ENCODE results near the gene ARL2.
"Not testable (repeated sequence)": the region's sequence is repeated elsewhere in the genome, so short reads cannot be mapped to it uniquely, and the experiment has no call there.

Gene ARL2

DNA sequence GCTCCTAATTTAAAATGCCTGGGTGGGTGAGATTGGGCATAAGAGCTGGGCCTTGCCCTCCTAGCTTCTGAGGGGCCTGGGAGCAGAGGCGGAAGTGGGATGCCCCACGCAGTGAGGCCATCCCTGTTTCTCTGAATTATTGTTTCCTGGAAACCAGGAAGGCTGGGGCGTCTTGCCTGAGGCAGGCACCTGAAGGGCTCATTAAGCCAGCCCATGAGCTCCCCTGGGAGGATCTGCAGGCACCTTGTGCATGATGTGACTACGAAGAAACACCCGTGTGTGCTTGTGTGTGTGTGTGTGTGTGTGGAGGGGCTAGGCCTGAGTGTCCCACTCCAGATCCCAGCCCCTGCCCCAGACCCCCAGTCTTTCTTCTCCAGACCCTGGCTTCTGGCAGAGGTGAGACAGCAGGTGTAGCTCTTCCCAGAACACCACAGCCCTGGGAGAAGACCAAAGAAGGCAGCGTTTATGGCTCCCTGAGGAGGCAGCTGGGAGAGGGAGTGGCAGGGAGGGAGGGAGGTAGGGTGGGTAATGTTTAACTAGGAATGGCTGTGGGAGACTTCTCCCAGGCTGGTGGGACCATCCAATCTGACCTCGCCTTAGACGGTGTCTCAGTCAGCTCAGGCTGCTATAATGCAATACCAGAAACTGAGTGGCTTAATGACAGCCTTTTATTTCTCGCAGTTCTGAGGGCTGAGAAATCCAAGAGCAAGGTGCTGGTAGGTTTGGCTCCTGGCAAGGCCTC, 15.1 kb upstream of the ARL2 start:
- Histone ChIP-seq H3K4me1 (ENCODE audit: insufficient read depth, insufficient read length) (peaks cover 3% of the 10 kb centered on the region), H3K9me3 (ENCODE audit: insufficient read depth, low read length) (no peaks in the 10 kb centered on the region), H3K4me3 (ENCODE audit: insufficient read length, low read depth) (no peak overlapping the region), H3K9ac (ENCODE audit: insufficient read length, low read depth) (no peak overlapping the region), H3K36me3 (ENCODE audit: insufficient read depth, insufficient read length, low read length) (no peaks in the 10 kb centered on the region), H3K27me3 (ENCODE audit: insufficient read depth, insufficient read length) (no peaks in the 10 kb centered on the region)
- TF ChIP-seq SUZ12 (IDR thresholded peaks at IDR 0.05; ENCODE audit: extremely low read depth, insufficient read depth, insufficient read length) (no peak), YY1 (IDR thresholded peaks at IDR 0.05; ENCODE audit: insufficient read depth, insufficient read length) (no peak), ZNF274 (IDR thresholded peaks at IDR 0.05; ENCODE audit: low read depth, low read length) (no peak)
- no peak for DNase-seq (ENCODE audit: low read depth, low spot score)

DNA sequence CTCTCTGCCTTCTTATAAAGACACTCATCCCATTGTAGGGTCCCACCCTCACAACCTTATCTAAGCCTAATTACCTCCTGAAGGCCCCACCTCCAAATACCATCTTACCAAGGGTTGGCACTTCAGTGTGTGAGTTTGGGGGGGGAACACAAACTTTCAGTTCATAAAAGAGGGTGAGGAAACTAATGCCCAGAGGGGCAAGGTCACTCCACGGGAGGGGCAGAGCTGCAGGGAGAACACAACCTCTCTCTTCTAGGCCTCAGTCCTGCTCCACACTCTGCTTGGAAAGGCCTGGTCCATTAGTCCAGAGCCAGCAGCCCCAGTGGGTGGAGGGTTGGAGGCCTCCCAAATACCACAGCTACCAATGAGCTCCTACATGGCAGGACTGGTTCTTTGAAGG, 14.5 kb upstream of the ARL2 start:
- DNase-seq (ENCODE audit: low read depth, low spot score) = no peak
- TF ChIP-seq YY1 (IDR thresholded peaks at IDR 0.05; ENCODE audit: insufficient read depth, insufficient read length) = no peak
- no peak for TF ChIP-seq ZNF274 (IDR thresholded peaks at IDR 0.05; ENCODE audit: low read depth, low read length)
- no peak for TF ChIP-seq SUZ12 (IDR thresholded peaks at IDR 0.05; ENCODE audit: extremely low read depth, insufficient read depth, insufficient read length)
- H3K9ac ChIP-seq (ENCODE audit: insufficient read length, low read depth) = no peak overlapping the region

DNA sequence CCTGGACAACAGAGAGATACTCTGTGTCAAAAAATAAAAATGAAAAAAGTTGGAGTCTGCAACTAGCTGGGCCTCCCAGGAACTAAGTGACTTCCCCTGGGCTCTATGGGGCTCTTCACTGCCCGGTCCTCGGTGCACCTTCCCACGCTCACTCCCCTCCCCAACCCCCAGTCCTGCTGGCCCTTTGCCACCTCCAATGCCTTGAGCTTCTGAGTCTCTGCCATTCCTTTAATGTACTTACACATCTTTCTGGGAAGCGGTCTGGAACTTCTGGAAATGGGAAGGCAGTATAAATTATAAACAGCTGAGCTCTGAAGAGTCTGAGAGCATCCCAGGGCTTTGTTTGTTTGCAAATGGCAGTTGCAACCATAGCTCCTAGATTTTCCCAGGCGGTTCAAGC, 11.3 kb upstream of the ARL2 start:
- no peak overlapping the region for H3K9ac ChIP-seq (ENCODE audit: insufficient read length, low read depth)
- H3K4me3 ChIP-seq (ENCODE audit: insufficient read length, low read depth) = no peak overlapping the region

More for the DNA sequence above, 14.5 kb upstream of the ARL2 start:
- Histone ChIP-seq H3K4me1 (ENCODE audit: insufficient read depth, insufficient read length) (peaks cover 3% of the 10 kb centered on the region), H3K9me3 (ENCODE audit: insufficient read depth, low read length) (no peaks in the 10 kb centered on the region), H3K27me3 (ENCODE audit: insufficient read depth, insufficient read length) (no peaks in the 10 kb centered on the region), H3K36me3 (ENCODE audit: insufficient read depth, insufficient read length, low read length) (no peaks in the 10 kb centered on the region), H3K4me3 (ENCODE audit: insufficient read length, low read depth) (no peak overlapping the region)

DNA sequence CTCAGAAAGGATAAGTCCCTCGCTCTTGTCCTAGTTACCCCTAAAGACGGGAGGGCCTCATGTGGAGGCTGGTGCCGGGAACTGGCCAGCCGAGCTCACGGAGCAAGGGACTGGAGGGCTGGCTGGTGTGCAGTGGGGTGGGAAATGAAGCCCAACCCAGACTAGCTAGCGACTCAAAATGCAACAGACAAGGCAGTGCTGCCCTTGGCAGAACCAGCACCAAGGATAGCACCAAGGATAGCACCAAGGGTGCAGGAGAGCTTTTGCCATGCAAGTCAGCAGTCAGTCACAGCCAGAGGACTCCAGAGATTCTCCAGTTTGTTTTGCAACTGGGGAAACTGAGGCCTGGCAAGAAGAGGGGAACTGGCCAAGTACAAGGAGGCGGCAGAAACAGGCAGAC, 10.7 kb upstream of the ARL2 start:
- Histone ChIP-seq H3K27me3 (ENCODE audit: insufficient read depth, insufficient read length) (no peaks in the 10 kb centered on the region), H3K36me3 (ENCODE audit: insufficient read depth, insufficient read length, low read length) (no peaks in the 10 kb centered on the region), H3K4me3 (ENCODE audit: insufficient read length, low read depth) (no peak overlapping the region), H3K9me3 (ENCODE audit: insufficient read depth, low read length) (no peaks in the 10 kb centered on the region), H3K4me1 (ENCODE audit: insufficient read depth, insufficient read length) (no peaks in the 10 kb centered on the region), H3K9ac (ENCODE audit: insufficient read length, low read depth) (no peak overlapping the region)
- no peak for DNase-seq (ENCODE audit: low read depth, low spot score)
- TF ChIP-seq SUZ12 (IDR thresholded peaks at IDR 0.05; ENCODE audit: extremely low read depth, insufficient read depth, insufficient read length) (no peak), YY1 (IDR thresholded peaks at IDR 0.05; ENCODE audit: insufficient read depth, insufficient read length) (no peak), ZNF274 (IDR thresholded peaks at IDR 0.05; ENCODE audit: low read depth, low read length) (no peak)

More for the DNA sequence above, 11.3 kb upstream of the ARL2 start:
- Histone ChIP-seq H3K27me3 (ENCODE audit: insufficient read depth, insufficient read length) (no peaks in the 10 kb centered on the region), H3K9me3 (ENCODE audit: insufficient read depth, low read length) (no peaks in the 10 kb centered on the region), H3K4me1 (ENCODE audit: insufficient read depth, insufficient read length) (no peaks in the 10 kb centered on the region), H3K36me3 (ENCODE audit: insufficient read depth, insufficient read length, low read length) (no peaks in the 10 kb centered on the region)
- no peak for DNase-seq (ENCODE audit: low read depth, low spot score)
- TF ChIP-seq ZNF274 (IDR thresholded peaks at IDR 0.05; ENCODE audit: low read depth, low read length) (no peak), YY1 (IDR thresholded peaks at IDR 0.05; ENCODE audit: insufficient read depth, insufficient read length) (no peak), SUZ12 (IDR thresholded peaks at IDR 0.05; ENCODE audit: extremely low read depth, insufficient read depth, insufficient read length) (no peak)

DNA sequence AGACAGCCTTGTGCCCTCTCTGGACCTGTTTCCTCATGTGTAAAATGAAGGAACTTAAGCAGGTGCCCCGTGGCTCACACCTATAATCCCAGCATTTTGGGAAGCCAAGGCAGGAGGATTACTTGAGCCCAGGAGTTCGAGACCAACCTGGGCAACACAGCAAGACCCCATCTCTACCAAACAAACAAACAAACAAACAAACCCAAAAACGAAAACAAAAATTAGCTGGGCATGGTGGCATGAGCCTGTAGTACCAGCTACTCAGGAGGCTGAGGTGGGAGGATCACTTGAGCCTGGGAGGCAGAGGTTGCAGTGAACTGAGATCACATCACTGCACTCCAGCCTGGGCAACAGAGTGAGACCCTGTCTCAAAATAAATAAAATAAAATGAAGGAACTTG, 10.0 kb upstream of the ARL2 start:
- H3K27me3 ChIP-seq (ENCODE audit: insufficient read depth, insufficient read length); H3K4me1 ChIP-seq (ENCODE audit: insufficient read depth, insufficient read length): not testable (repeated sequence)

DNA sequence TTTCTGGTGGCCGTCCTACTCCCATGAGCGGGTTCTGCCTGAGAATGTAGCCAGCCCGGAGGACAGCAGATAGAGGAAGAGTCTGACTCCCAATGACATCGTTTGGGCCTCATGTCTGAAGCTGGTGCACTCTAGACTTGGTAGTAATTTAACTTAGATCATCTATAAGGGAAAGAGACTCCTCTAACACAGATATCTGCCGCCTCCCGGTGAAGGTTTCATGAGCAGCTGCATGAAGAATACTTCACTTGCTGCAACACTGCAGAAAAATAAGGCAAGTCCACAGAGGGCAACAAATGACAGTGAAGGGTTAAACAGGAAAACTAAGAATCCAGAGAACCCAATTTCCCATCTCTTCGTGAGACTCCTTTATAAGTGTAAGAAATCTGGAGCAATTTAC, 5.9 kb upstream of the ARL2 start:
- Histone ChIP-seq H3K4me1 (ENCODE audit: insufficient read depth, insufficient read length) (no peaks in the 10 kb centered on the region), H3K9ac (ENCODE audit: insufficient read length, low read depth) (no peak overlapping the region), H3K4me3 (ENCODE audit: insufficient read length, low read depth) (no peak overlapping the region), H3K36me3 (ENCODE audit: insufficient read depth, insufficient read length, low read length) (no peaks in the 10 kb centered on the region), H3K9me3 (ENCODE audit: insufficient read depth, low read length) (peaks cover 13% of the 10 kb centered on the region; the same call in 1 of the 2 replicates), H3K27me3 (ENCODE audit: insufficient read depth, insufficient read length) (no peaks in the 10 kb centered on the region)
- TF ChIP-seq SUZ12 (IDR thresholded peaks at IDR 0.05; ENCODE audit: extremely low read depth, insufficient read depth, insufficient read length) (no peak), YY1 (IDR thresholded peaks at IDR 0.05; ENCODE audit: insufficient read depth, insufficient read length) (no peak), ZNF274 (IDR thresholded peaks at IDR 0.05; ENCODE audit: low read depth, low read length) (no peak)
- no peak for DNase-seq (ENCODE audit: low read depth, low spot score)

More for the DNA sequence above, 10.0 kb upstream of the ARL2 start:
- not testable (repeated sequence) for H3K9me3 ChIP-seq (ENCODE audit: insufficient read depth, low read length); H3K36me3 ChIP-seq (ENCODE audit: insufficient read depth, insufficient read length, low read length); DNase-seq (ENCODE audit: low read depth, low spot score); H3K4me3 ChIP-seq (ENCODE audit: insufficient read length, low read depth); H3K9ac ChIP-seq (ENCODE audit: insufficient read length, low read depth)

DNA sequence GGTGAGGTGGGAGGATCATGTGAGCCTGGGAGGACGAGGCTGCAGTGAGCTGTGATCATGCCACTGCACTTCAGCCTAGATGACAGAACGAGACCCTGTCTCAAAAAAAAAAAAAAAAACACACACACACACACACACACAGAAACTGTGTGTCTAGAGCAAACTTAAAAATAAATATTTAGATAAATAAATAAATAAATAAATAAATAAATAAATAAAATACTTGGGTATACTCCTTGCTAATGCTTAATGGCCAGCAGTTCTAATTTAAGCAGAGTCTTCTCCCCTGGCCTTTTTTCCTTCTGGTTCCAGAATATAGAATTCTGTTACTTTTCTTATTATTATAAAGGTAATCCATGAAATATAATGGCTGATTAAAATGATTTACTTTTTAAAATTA, 5.1 kb upstream of the ARL2 start:
- Histone ChIP-seq H3K36me3 (ENCODE audit: insufficient read depth, insufficient read length, low read length) (no peaks in the 10 kb centered on the region), H3K4me1 (ENCODE audit: insufficient read depth, insufficient read length) (no peaks in the 10 kb centered on the region), H3K9ac (ENCODE audit: insufficient read length, low read depth) (no peak overlapping the region), H3K27me3 (ENCODE audit: insufficient read depth, insufficient read length) (no peaks in the 10 kb centered on the region), H3K4me3 (ENCODE audit: insufficient read length, low read depth) (no peak overlapping the region), H3K9me3 (ENCODE audit: insufficient read depth, low read length) (peaks cover 17% of the 10 kb centered on the region; the same call in 1 of the 2 replicates)
- DNase-seq (ENCODE audit: low read depth, low spot score) = no peak
- TF ChIP-seq SUZ12 (IDR thresholded peaks at IDR 0.05; ENCODE audit: extremely low read depth, insufficient read depth, insufficient read length) (no peak), YY1 (IDR thresholded peaks at IDR 0.05; ENCODE audit: insufficient read depth, insufficient read length) (no peak), ZNF274 (IDR thresholded peaks at IDR 0.05; ENCODE audit: low read depth, low read length) (no peak)

Measured in NT2/D1 (cell line).